NCI-H1417 treated with DMSO at 0.1 percent for 48 hours (cell line): ENCODE data around the gene AKT1.

Experiments
- DNase-seq: peaks from one replicate; lab custom pipeline; 2025; lab: John Stamatoyannopoulos, UW

The AKT1 gene

DNA sequence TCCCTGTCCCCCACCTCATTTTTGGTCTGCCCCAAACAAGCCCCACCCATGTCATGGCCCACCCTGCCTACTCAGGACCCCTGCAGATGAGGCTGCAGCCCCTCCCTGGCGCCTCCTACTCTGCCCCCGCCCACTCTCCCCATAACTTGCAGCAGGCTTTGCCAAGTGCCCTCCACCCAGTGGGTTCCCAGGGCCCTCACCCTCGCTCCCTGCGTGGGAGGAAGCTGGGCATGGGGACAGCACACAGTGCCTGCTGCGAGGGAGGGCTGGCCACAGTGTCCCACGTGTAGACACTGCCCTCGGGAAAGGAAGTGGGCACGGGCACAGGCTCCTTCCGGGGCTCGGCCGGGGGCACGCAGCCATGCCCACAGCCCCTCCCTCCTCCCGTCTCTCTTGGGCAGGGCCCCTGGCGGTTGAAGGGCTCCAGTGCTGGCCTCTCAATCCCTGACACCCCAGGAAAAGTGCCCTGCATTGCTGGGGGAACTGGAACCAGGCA lies 9.4 kb downstream of the AKT1 start:
- no peak for DNase-seq

DNA sequence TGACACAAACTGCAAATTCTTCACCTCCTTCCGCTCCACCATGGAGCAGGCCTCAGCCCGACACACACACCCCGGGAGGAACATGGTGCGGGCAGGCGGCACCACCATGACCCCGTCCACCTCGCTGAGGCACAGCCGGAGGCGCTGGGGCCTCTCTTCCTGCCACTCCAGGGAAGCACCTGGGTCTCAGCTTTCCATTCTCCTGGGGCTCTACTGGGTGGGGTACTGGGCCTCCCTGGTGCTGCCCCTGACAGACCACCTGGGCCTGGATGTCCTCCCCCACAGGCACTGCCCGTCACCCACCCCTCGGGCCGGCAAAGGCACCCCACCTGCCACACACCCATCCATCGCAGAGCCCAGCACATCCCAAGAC lies 9.9 kb downstream of the AKT1 start:
- DNase-seq = no peak

DNA sequence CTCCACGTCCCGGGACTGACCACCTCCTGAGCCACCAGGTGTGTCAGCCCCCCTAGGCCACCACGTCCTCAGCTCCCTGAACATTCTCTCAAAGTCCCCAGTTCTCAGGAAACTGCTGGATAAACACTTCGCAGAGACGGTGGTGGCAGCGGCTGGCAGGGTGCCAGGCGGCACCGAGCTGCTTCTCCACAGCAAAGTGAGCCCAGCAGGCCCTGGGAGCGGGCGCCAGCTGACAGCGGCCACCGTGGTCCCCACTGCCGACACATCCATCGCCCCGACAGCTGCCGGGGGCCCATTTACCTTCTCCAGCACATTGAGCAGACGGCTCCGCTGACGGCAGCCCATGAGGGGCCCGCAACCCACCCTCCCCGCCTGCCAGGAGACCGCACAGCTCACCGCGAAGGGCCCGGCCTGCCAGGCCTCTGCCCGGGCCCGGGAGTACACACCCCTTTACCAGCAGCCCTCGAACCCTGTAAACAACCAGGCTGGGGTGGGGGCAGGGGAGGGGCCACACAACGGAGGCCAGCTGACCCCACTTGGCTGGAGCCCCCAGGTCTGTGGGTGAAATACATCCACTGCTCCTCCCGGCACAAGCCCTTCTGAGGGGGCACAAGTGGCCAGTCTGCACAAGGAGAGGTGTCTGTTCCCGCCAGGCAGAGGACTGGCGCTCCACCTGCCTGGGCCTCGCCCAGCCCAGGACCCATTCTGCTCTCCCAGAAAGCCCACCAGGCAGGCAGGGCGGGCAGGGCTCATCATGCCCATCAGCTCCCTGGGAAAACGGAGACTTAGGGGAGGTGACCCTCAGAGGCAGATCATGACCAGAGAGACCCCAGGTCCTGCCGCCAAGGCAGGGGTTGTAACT lies 10.5 kb downstream of the AKT1 start:
- peak; percentile 28 for DNase-seq

DNA sequence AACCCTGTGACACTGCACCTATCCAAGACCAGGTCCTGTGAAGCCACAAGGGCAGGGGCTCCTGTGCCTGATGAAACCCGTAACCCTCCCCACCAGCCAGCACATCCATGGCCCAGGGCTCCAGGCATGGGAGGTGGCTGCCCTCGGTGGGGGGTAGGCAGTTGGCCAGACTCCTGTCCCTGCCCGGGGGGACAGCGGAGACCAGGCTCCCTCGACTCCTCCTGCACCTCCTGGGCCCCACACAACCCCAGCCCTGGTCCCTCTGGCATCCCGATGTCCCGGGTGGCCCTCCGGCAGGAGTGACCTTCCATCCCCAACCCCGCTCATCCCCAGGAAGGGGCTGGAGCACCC lies 11.4 kb downstream of the AKT1 start:
- no peak for DNase-seq

DNA sequence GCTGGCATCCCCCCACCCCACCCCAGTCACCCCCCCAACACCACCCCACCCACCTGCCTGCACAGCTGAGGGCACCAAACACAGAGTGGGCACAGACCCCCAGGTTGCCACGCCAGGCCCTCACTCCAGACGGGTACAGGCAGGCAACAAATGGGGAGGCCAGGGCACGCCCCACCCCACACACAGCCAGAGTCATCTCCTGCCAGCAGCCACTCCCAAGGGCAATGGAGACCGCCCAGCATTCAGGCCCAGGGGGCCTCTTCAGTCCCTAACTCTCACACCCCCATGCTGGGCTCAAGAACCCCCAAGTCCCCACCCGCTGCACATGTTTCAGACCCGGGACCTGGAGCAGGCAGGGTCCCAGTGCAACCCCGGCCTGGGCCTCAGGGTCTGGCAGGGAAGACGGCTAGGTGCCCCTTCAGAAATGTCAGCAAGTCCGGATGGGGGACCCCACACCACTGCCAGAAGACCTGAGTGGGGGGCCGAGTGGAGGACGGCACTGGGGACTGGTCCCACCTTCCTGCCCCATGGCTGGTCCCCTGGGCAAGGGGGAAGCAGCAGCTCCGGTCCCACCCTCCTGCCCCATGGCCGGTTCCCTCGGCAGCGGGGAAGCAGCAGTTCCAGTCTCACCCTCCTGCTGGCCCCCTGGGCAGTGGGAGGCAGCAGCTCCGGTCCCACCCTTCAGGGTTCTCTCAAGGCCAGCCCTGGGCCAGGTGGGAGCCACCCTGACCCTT lies 11.9 kb downstream of the AKT1 start:
- DNase-seq = no peak

DNA sequence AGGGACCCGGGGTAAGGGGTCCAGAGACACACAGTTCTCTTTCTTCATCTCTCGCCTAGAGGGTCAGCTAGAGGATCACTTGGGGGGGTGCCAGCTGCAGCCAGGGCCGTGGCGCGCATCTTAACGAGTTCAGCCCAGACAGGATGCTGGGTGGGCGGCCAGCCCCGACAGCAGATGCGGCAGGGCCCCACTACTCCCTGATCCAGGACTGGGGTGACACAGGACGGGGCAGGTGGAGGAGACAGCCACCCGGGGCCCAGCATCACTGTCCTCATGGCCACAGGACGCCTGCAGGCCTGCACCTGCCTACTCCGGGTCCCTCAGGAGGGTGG lies 12.8 kb downstream of the AKT1 start:
- DNase-seq = no peak

DNA sequence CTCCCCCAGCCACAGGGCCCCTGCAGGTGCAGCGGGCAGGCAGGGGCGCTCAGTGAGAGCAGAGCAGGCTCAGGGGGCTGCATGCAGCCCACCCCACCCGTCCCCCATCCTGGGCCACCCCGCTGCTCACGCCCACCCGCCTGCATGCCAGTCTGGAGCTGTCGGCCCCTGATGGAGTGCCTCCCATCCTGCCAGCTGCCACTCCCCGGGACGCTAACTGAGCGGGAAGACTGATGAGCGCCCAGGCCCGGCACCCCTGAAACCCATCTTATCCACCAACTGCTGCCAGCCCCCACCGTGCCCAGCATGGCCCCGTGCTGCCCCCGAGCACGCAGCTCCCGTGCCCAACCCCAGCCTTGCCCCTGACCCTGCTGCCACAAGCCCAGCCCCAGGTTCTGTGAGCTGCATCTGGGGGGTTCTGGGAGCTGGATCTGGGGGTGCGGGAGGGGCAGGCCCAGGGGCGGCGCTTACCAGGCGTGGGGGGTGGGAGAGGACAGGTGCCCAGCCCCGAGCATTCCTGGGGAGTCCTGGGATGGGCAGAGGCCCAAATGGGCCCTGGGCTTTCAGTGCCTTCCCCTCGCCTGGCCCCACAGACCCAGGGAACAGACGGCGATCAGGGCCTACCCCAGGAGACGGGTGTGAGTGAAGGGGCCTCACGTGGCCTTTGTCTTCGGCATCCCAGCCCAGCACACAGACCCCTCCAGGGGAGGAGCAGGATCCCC lies 13.3 kb downstream of the AKT1 start:
- DNase-seq = no peak

DNA sequence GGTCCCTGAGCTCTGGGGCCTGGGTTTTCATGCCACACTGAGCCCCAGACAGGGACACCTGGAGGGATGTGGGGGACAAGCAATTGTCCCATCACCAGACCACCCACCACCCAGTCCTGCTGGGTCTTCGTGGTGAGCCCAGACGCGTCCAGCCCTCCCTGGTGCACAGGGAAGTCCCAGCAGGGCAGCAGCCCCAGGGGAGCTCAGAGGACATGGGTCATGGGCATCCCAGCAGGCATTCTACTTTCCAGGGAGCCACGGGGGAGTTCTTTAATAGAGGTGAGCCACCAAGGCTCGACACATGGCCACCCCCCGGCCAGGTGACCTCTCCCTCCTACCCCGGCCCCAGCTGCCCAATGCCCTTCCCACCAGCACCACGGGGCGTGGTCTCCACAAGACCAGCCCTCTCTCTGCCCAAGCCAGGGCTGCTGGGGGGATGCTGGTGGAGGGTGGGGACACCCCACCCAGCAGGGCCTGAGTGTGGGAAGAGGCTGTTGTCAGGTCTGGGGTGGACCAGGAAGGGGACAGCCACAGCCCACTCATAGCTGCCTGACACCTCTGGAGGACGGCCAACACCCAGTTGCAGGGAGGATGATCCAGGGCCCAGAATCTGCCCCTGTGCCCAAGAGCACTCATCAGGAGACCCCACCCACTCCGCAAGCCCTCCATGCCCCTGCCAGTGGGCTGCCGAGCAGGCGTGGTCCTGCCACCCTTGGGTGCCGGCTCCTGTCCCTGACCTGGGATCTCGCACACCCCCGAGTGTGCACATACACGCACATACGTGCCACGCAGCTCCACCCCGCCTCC lies 14.1 kb downstream of the AKT1 start:
- no peak for DNase-seq

DNA sequence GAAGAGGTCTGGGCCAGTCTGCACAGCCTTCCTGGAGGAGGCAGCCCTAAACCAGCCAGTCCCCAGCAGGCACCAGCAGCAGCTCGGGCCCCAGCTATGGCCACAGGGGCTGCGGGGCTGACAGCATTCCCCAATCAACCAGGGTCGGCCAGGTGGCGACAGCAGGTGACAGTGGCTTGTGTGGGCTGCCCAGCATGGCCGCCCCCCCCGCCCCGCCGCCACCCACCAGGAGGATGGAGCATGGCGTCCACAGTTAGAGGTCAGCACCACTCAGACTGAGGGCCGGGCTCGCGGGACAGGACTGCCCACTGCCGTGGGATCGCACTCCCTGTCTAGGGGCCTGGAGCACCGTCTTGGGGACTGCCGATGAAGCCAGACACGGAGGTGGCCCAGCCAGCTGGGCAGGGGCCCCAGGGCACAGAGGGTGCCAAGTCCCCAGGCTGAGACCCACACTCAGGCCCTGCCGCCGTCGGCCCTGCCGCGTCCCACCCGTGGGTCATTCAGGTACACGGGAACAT lies 15.0 kb downstream of the AKT1 start:
- no peak for DNase-seq

DNA sequence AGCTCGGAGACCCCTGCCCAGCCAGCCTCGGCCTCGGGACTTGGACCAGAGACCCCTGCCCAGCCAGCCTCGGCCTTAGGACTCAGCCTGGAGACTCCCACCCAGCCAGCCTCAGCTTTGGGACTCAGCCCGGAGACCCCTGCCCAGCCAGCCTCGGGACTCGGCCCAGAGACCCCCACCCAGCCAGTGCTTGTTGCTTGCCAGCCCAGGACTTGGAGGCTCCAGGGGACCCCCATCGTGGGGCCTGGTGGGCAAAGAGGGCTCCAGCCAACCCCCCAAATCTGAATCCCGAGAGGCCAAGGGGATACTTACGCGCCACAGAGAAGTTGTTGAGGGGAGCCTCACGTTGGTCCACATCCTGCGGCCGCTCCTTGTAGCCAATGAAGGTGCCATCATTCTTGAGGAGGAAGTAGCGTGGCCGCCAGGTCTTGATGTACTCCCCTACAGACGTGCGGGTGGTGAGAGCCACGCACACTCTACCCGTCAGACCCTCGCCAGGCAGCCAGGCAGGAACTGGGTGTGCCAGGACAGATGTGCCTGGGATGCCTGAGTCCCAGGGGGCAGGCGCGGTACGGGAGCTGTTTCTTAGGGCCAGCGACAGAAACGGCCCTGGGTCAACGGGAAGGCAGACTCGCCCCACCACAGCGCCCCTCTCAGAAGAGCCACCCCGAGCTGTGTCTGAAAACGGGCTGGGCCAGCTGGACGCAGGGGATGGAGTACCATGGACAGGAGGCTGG lies 15.6 kb downstream of the AKT1 start:
- no peak for DNase-seq

DNA sequence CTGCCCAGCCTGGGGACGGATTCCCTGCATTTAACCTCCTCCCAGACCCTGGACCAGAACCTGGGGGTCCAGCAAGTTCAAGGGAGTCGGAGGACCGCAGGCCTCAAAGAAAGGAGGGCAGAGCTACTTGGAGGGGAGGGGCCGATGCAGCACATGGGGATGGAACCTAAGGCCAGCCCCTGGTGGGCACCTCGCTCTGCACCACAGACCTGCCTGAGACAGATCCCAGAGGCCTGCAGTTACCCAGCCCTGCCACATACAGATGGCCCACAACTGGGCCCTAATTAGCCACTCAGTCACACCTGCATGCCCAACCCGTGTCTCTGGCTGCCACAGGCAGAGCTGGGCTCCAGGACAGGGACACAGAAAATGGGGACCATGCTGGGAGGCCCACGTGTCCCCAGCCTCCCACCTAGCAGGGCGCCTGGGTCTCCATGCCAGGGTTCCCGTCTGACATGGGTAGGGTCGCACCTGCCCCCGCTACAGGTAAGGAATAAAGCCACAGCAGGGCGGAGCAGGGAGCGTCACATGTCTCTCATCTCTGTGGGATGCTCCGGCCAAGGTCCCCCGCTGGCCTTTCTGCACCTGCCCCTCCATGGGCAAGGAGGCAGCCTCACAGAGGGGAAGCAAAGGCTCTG lies 16.7 kb downstream of the AKT1 start:
- no peak for DNase-seq

DNA sequence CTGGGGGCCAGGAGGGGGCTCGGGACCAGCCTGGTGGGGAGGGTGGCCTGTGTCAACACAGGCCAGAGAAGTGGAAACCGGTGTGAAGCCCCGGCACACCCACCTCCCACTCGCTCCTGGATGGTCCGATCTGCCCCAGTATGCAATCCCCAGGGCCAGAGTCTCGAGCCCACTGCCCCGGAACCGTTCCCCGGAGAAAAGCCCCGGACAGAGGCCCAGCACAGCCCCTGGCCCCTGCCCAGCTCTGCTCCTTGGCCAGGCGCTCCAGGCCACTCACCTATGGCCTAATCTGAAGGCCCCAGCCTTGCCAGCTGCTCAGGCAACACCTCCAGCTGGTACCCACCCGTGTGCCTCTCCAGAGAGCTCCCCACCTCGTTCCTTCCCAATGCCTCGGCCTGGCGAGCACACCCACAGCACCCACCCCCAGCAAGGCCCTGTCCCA lies 17.7 kb downstream of the AKT1 start:
- no peak for DNase-seq

DNA sequence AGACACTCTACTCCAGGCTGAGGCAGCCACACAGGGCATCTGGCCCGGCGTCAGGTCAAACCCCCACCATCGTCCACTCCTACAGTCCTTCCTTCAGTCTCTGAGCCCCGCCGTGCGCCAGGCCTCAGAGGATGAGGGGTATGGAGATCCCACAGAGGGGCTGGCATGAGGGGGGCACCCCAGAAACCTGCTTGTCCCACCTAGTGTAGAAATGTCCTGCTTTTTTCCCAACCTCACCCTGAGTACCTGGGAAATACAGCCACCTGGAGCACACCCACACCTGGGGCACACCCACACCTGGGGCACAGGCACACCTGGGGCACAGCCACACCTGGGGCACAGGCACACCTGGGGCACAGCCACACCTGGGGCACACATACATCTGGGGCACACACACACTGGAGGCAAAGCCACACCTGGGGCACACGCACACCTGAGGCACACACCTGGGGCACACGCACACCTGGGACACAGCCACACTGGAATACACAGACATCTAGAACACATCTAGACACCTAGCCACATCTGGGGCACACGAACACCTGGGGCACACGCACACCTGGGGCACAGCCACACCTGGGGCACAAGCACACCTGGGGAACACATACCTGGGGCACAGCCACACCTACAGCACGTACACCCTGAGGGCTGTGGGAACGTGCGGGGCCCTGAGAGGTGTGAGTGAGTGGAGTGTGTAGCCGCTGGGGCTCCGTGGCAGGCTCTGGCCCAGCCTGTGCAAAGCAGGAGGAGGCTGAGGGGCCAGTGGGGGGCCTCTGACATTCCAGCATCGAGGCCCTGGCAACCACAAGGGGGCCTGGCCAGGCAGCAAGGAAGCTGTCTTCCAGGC lies 18.4 kb downstream of the AKT1 start:
- no peak for DNase-seq

DNA sequence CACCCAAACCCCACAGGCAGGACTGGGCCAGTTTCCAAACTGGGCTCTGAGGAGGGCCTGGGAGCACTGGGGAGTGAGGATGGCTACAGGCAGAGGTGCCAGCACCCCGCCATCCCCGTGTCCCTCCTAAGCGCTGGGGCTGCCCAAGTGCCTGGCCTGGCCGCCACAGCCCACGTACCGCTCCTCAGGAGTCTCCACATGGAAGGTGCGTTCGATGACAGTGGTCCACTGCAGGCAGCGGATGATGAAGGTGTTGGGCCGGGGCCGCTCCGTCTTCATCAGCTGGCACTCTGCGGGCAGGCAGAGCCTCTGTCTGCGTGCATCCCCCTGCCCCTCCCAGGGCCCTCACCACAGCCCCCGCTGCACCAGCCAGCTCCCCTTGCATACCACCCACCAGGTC lies 19.1 kb downstream of the AKT1 start:
- no peak for DNase-seq

DNA sequence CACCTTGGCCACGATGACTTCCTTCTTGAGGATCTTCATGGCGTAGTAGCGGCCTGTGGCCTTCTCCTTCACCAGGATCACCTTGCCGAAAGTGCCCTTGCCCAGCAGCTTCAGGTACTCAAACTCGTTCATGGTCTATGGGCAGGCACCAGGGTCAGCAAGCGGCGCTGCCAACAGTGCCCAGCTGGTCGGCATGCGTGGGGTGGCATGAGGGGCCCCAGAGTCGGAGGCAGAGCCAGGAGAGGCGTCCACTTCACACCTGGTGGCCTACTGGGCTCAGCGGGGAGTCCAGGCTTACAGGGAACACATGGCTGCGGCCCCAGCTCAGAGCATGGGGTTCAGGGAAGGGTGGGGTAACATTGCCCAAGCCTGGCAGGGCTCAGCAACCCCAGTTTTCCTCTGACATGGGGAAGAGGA lies 20.5 kb downstream of the AKT1 start:
- no peak for DNase-seq

DNA sequence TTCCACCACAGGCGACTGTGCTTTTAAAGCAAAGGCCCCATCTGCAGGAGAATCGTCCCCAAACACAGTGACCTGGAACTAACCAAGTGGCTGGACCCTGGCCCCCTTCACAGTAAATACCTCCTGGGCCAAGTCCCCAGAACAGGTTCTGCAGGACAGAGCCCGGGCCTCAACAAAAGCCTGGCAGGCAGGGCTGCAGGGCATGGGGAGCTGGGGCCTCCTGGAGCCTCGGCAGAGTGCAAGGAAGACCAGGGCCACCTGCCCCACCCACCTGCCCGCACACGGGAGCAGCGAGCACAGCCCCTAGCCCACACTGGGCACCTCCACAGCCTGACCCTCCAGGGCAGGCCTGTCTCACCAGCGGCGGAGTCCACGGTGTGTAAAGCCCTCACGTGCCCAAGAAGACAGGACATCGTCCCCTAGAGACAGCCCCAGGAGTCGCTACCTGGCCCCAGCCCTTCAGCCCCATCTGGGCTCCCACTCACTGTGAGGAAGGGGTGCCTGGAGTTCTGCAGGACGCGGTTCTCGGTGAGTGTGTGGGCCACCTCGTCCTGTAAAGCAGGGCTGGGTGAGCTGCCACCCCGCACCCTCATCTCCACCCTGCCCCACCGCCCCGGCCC lies 21.0 kb downstream of the AKT1 start:
- DNase-seq = no peak

DNA sequence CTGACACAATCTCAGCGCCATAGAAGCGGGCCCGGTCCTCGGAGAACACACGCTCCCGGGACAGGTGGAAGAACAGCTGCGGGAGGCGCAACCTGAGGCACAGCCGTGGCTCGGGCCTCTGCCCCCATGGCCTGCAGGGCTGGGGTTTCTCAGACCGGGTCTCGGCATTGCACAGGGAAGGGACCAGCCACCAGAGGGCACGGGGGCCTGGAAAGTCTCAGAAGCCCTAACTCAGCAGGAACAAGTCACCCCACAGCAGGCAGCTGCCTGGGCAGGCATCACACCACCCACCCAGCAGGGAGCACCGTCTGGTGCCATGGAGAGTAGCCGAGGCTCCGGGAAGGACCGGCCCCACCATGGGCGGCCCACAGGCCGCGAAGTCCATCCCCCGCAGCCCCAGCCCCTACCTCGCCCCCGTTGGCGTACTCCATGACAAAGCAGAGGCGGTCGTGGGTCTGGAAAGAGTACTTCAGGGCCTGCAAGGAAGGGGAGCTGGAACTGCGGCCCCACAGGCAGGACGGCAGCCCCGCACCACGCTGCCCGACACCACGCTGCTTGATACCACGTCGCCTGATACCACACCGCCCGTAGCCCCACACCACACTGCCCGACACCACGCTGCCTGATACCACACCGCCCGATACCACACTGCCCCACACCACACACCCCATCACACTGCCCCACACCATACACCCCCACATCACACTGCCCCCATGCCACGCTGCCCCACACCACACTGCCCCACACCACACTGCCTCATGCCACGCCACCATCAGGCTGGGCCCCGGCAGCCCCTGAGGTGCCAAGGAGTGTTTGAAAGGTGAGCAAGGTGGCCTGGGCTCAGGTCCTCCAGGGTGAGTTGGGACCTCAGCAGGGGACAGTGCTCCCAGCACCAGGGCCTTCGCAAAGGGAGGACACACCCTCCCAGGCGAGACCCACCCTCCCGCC lies 21.8 kb downstream of the AKT1 start:
- no peak for DNase-seq
